Epithelial cell of prostate (primary cell): ENCODE measurements around the gene MEF2C.
A peak's percentile ranks its signal among the peaks of the same experiment; 100 is the strongest.

Source experiments
- DNase-seq: peaks from one replicate; pipeline ENCODE4 v3.0.0-alpha.2; 2011; ENCODE audit warnings: low read depth, low spot score
- H3K27ac ChIP-seq: fragments of 450-650 bp; 2 replicates; pipeline ENCODE4 v1.5.1; 2017; ENCODE audit warnings: mild to moderate bottlenecking

MEF2C gene

DNA sequence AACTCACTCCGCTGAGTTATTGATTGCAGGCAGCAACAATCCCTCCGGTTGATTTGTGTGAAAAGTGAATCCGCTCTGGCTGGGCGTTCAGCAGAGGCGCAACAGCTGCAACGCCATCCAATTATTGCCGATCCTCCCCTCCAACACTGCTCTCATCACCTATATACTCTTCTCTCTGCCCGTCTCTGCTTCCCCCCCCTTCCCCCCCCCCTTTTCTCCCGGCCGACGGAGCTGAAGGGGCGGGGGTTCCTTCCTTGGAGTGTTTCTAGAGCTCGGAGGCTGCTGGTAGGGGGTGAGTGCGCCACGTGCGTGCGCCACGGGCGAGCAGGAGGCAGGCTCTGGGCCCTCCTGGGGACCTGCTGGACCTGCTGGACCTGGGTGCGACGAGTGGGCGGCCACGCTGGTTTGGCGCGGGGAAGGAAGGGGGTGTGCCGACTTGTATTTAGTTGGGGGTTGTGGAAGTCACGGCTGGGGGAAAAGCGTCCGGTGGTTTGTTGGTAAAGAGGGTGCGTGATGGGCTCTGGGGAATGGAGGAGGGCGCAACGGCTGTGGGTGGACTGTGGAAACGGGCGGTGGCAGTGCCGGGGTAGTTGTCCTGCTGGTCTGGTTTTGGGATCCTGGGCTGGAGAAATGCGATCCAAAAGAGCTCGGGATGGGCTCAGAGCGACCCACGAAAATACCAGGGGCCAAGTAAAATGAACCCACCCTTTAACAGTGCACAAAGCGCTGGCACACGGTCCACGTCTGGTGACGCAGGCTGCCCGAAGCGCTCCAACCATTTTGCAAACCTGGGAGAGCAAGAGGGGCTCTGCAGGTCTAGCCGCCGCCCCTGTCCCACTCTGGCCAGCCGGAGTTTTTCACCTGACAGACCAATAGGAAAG lies 6.4 kb upstream of the MEF2C start:
- no peak for DNase-seq
- no peak overlapping the region for H3K27ac ChIP-seq

DNA sequence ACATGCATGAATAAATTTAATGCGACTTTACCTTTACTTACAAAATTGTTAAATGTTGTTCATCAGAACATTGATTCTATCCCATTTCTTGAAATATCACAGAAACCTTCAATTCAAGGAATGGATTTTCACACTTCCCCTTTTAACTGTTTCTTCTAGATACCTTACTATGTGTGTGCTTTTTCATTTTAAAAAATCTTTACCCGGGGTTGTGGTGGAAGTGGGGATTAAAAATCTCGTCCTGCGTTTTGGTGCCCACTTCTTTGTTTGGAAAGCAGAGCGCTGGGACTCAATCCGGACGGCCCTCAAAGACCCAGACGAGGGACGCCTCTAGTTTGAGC lies 5.8 kb upstream of the MEF2C start:
- no peak overlapping the region for H3K27ac ChIP-seq
- no peak for DNase-seq

DNA sequence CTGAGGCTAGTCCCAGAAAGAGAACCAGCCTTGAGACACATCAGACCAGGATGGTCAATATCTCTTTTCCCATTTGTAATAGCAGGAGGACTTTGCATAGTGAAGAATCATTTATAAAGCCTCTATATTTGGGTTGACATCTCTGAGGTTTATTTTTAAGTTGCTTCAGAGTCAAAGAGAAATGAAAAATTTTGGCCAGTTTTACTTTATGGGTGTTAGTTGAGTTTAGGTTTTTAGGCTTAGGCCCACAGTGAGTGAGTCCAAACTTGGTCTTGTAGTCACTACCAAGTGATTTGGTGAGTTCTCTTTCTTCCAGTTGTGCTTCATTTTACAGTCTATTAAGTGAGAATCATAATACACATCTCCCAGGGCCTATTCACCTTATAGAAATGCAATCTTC lies 5.3 kb upstream of the MEF2C start:
- DNase-seq = no peak
- no peak overlapping the region for H3K27ac ChIP-seq

DNA sequence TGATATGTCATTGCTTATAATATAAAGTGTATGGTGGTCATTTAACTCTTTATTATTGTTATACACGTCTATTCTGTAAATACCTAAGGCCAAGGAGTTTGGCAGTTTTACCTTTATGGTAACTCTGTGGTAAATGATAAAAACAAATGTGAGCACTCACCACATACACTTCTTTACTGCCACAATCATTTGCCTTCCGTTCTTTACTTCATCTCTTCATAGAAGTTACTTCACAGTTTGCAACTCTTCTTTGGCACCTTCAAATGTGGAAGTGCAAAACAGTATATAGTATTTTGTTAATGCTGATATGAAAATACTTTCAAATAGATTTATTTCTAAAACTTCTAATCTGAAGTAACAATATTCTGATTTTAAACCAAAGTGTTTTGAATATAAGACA lies 4.4 kb upstream of the MEF2C start:
- DNase-seq = no peak
- H3K27ac ChIP-seq = no peak overlapping the region

DNA sequence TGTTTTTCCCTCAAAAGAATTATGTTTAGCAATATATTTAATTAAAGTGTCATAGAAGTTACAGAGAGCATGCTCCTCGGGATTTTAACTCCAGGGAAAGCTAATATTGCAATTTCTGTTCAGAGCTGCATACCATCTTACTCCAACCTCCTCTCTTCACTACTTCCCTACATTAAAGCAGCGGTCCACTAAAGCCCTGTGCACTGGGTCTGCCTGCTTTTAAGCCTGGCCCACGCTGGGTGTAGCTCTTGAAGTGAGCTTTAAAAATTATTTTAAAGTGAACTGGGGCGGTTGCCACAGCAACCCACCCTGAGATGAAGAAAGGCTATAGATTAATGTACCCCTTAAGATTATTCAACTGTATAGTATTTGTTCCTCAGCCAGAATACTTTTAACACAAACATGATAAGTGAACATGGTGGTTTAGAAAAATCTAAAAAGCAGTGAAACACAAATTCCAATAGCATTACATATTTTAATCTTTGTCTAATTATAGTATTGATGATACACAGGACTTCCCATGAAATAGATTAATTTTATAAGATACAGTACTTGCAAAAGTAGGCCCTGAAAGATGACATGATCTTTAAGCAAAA lies 3.9 kb upstream of the MEF2C start:
- H3K27ac ChIP-seq = no peak overlapping the region
- no peak for DNase-seq

DNA sequence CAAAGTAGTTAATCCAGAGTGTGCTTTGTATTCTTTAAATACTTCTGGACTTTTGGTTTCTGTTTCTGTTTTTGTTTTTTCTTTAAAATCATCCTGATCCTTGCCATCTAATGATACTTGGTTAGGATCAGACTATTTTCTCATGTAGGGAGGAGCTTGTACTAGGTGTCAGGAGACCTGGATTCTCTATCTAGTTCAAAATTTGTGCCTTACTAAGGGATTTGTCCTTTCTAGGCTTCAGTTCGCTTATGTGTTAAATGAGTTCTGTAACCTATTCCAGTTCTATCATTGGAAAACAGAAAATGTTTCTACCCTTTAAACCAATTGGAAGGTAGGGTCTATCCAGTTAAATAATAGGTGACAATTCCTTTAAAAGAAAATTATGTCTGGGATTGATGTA lies 3.3 kb upstream of the MEF2C start:
- H3K27ac ChIP-seq = no peak overlapping the region
- no peak for DNase-seq

DNA sequence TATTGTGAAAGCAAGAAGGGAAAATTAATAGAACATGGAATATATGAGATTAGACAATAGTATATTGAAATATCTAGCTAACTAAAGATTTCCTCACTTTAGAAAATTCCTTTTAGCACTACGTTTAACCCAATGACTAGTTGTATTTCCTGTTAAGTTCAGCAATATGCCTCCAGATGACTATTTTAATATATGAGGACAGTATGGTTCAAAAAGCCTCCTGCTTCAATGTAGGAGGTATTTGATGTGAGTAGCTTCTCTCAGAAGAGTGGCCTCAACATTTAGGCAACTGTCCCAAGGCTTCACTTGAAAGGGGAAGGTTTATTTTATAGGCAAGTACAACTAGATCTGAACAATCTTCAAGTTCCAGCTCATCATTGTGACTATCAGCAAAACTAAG lies 2.0 kb upstream of the MEF2C start:
- no peak for DNase-seq

DNA sequence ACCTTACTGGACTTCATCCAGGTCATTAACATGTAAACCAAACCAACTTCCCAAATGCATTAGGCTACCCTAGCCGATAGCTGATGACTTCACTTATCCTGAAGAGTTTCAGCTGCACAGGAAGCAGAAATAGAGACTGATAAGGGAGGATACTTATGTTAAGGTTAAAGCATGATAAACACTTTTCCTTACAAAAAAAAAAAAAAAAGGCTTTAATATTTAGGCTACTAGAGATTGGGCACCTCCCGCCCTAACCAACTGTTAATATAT lies 1.6 kb upstream of the MEF2C start:
- DNase-seq = no peak
- no peak overlapping the region for H3K27ac ChIP-seq

More for the DNA sequence above, 2.0 kb upstream of the MEF2C start:
- no peak overlapping the region for H3K27ac ChIP-seq

DNA sequence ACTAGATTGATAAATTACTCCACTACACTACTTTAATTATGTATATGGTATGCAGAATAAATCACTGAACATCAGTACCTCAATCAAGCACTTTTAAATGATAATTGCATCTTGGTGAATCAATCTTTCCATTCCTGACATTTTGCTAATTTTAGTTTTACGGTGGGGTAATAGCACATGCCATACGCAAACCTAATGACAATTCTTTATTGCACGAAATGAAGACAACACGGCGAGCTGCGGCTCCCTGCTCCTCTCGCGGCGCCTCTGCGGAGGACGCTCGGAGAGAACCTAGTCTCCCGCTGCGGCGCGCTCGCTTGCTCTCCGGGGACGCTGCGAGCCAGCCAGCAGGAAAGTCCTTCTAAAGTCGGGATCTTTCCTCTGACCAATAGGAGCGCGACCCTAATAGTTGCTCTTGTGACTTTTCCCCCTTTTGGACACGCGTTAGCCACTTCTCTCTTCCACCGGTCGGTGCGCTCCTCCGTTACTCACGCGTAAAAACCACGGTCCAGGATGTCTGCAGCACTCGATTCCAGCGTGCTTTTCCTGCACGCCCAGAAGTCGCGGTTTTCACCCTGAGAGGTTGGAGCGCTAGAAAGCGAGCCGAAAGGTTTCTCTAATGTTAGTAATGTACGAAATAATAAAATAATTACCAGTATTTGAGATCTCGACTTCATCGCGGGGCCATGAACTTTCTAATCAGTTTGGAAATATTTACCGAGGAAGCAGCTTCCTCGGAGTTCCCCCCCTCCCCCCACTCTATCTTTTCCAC lies 1.0 kb upstream of the MEF2C start:
- DNase-seq = no peak
- H3K27ac ChIP-seq = peak overlapping the region; percentile 4

DNA sequence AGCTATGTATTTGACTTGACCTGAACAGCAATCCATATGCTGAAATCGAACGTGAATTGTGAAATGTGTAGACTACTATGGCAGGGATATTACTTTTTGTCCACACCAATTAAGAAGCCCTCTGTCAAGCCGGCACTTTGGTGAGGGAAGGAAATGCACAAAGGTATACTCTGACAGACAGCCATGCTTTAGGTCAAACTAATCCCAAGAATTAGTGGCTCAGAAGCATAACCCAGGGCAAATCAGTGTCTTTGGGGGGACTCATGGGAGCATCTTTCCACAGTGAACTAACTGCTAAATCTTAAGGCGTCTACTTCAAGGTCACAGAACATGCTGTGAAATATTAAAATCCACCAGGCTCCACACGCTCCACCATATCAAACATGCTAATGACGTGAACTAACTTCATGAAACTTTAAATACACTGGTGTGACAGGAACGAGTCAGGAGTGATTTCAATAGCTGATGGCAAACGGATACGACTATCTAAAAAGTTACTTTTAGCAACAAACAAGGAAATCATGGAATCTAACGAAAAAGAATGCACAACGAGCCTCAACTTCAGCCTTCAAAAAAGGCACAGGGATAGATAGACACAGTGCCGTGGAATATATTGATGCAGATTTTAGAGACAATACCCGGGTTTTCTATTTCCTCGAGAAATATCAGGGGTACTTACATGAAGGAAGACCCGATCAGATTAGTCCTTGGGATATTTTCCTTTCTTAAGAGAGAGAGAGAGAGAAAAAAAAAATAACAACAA lies 527 bp downstream of the MEF2C start:
- DNase-seq = no peak
- H3K27ac ChIP-seq = no peak overlapping the region

DNA sequence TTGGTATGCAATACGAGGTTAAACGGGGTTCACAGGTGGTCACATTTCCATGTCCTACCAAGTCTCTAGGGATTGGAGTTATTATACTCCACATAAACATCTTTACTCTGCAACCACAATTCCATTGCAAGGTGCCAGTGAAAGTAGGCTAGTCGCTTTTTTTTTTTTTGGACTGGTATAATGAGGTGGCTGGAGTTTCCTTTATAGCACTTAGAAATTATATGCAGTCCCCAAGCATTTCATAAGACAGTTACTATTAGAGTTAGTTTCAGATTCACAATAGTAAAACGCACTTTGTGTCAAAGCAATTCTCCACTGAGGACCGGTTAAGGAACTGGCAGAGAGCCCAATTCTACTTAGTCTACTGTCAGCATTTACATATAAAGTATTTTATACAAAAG lies 1.4 kb downstream of the MEF2C start:
- DNase-seq = no peak
- no peak overlapping the region for H3K27ac ChIP-seq

DNA sequence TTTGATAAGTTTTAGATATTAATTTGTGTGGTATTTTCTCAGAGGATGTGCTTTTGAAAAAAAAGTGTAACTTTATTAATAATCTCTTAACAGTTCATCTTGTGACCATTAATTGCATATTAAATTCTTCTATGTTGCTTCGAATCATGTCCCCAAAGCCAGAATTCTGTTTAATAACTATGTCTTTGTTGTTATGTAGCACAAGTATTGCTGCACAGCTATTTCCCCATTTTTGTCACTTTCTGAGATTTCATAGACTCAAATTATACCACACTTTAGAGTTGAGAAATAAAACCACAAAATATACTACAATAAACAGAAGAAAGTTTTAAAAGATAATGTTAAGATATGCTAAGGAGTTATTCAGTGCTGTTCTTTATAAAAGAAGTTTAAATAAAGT lies 2.8 kb downstream of the MEF2C start:
- no peak overlapping the region for H3K27ac ChIP-seq
- DNase-seq = no peak

DNA sequence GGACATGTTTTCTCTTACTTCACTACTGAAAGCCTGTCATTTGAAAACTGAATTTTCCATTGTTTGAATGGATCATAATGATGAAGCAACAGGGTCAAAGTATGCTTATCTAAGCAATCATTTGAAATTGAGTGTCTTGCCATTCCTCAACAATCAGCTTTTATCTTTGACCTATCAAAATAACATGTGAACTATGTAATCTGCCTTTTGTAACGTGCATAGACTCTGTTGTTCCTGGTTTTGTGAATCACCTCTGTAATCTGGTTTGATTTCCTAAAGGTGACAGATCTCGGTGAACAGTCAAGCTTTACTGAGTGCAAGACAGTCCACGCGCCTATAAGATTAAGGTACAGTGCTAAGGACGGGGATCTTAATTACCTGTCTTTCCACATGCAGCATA lies 3.3 kb downstream of the MEF2C start:
- DNase-seq = no peak
- H3K27ac ChIP-seq = no peak overlapping the region

DNA sequence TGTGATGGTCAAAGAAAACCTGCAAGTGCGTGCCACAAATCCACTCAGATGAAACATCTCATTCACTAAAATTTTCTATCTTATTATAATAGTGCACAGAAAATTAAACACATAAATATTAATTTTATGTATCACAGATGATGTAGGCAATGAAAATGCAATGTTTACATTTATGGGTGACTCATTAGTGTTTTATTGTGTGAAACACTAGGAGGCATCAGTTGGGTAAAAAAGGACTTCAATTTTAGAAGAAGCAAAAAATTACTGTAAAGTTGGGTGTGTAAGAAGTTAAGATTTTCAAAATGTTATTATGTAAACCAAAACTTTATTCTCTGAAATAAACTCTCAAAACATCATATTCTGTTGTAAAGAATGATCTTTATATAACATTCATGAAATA lies 4.0 kb downstream of the MEF2C start:
- no peak overlapping the region for H3K27ac ChIP-seq
- DNase-seq = no peak

DNA sequence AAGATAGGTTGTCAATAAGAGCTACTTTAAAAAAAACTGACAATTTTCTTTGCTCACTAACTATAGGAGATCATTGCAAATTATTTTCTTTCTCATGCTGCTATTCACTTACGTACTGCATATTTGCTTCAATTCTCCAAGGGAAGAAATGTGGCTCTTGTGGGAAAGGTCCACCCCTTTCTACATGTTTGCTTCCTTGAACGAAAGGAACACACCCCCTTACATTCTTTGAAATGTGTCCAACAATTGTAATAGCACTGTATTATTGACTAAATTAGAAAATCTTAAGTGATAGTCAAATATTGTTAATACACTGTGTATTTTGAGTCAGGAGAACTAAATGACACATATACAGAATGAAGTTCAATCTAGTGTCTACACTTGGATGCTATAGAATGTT lies 5.2 kb downstream of the MEF2C start:
- DNase-seq = no peak
- no peak overlapping the region for H3K27ac ChIP-seq

DNA sequence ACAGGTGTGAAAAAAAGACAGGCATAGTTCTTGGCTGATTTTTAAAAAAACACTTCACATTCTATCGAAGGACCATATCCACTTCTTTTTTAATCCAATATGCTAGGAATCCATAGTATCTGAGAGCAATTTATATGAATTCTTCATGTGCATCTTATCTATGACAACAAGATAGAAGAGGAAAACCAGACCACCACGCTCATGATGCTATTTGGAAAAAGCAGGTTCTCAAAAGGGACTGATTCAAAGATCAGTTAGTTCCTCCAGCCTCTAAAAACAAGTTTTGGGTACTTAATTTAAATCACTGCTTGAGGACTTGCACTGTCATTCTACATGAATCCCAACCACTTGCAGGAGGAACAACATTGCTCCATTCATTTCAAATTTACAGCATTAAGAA lies 6.3 kb downstream of the MEF2C start:
- DNase-seq = no peak
- H3K27ac ChIP-seq = no peak overlapping the region

DNA sequence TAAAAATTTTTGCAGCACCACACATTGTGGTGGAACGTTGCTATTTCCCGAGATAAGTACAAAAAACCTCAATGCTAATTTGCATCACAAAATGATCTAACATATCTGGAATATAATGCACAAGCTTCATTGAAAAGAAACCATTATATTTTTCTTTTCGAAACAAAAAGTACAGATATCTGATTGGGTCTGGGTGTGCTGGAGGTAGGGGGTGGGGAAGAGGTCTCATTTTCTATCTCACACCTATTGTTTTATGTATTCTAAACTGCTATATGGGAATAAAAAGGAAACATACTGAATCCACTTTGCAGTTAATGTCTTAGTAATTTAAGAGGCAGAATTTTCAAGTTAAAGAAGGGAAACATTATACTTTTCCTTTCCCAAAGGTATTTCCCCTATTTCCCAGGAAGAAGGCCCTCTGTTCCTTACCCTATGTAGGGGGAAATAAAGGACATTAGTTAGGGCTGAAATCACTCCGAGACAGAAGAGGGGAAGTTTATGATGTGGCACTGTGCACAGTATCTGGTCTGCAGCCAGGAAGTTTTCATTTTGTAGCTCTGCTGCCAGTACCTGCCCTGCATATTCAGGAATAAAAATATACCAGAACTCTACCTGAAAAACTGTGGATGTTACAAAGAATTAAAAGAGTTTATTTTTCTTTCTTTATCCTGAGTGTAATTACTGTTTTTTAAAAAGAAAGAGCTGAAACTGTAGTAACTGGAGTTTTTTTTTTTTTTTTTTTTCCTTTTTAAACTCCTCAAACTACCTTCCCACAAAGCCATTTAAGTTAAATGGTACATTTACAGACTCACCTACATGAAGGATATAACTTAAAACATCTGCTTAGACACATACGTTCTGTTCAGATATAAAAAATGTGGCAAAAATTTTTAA lies 7.4 kb downstream of the MEF2C start:
- H3K27ac ChIP-seq = no peak overlapping the region
- no peak for DNase-seq

DNA sequence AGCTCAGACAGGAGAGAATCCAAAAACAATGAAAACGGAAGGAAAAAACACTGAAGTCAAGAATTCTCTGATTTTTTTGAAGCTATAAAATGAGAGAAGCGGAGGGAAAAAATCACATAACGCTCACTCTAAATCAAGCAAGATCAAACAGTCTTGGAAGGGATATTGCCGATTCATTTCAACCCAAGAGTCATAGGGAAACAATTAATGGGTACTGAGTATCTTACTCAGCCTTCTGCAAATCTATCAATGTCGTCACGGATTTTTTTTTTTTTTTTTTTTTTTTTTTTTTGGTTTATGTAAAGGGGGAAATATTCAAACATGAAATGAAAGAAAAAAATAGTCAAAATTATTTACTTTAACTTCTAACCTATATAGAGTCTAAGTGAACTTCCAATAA lies 9.5 kb downstream of the MEF2C start:
- DNase-seq = no peak
- H3K27ac ChIP-seq = no peak overlapping the region

DNA sequence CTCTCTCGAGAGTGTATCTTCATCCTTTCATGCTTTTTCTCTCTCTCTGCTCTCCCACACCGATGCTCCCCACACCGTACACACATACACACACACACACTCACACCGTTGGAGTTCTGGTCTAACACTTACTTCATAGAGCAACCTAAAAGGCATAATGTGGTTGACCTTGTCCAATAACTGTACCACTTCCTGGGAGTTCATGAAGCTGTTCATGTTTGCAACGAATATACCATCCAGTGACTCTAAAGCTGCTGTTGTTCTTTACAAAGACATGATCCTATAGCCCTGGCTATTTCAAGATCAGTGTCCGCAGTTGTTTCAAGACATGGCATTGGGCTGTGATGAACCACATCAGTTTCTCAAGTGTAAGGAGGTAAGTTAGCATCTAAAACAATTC lies 10.0 kb downstream of the MEF2C start:
- no peak overlapping the region for H3K27ac ChIP-seq
- DNase-seq = no peak

DNA sequence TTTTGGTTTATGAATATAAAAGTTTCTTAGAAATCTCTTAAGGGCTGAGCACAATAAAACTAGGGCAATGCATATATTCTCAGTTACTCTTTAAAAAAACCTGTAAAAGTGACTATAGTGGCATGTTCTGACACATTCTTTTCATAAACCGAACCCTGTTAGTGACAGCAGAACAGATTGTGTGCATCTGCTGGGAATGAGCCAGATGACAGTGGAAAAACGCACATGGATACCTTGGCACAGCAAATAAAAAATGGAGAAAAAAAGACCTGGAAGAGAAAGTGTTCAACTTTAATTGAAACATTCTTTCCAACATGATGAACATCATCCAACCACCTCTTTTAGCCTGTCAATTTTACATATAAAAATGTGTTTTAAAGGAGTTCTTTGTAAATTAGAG lies 12.7 kb downstream of the MEF2C start:
- H3K27ac ChIP-seq = no peak overlapping the region
- DNase-seq = no peak
